Fibroblast of skin of scalp (primary cell): ENCODE data around the gene KLF16.
A peak's percentile ranks its signal among the peaks of the same experiment; 100 is the strongest.

Experiments
- DNase-seq: peaks from one replicate; pipeline ENCODE4 v3.0.0-alpha.2; 2013

The KLF16 gene

GRCh38 chr19:1866693-1867348 is 3.4 kb upstream of the KLF16 start:
- DNase-seq, result no peak

GRCh38 chr19:1865172-1866010 is 2.0 kb upstream of the KLF16 start:
- no peak for DNase-seq

DNA sequence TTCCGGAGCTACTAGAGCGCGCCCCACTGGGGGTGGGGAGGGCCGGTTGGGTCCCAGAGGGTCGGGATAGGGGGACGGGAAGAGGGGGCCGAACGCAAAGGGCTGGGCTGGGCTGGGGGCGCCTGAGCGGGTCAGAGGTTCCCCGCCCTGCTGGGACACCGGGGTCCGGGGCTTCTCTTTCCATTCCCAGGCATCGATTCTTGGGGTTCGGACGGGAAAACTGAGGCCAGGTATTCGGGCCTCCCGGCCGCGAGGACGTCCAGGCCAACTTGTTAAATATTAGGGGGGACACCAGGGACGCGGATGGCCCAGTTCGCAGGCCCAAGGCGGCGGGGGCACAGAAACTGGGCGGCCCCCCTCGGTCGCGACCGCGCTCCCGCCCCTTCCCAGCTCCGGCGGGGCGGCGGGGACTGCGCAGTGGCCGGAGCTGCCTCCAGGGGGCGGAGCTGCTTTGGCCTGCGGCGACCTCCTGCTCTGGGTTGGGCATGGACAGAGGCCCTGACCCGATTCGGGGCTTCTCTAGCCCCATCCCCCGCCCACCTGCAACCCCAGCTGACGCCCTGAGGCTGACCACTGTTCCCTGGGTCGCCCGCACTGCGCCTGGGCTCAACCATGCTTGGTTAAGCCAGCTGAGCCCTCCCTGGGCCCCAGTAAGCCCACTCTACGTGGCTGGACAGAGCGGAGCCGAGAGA is 1.2 kb upstream of the KLF16 start:
- peak; percentile 64 for DNase-seq

- DNase-seq, result peak; percentile 97
Observed at GRCh38 chr19:1863638-1864479, 480 bp upstream of the KLF16 start.

DNA sequence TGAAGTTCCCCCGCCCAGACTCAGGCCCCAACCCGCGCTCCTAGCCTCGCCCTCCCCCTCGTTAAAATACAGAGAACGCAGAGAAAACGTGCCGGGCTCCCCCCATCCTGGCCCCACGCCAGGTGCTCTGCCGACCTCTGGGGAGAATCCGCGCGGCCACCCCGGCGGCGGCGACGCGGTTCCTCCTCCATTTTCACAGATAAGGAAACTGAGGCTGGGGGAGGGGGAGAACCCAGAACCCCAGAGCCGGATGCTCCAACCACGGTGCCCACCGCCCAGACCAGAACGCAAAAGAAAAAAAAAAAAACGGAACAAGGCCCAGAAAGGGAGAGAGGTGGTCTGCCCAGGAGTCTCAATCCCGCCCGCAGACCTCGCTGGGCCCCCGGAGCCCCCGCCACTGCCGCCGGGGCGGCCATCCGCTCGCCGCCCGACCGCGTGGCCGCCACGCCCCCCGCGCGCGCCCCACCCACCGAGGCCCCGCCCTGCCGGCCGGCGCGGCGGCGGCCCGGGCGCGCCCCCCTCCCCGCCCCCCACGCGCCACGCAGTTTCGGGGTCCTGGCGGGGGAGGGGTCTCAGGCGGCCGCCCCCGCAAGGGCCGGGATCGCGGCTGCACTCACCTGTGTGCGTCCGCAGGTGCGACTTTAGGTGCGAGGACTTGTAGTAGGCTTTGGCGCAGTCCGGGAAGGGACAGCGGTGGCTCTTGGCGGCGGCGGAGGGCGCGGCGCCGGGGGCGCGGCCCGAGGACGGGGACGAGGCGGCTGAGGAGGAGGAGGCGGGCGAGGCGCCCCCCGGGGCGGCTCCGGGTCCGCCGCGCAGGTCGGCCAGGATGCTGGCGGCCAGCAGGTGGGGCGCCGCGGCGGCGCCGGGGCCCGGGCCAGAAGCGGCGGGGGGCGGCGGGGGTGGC is 703 bp downstream of the KLF16 start:
- peak; percentile 36 for DNase-seq

- DNase-seq, result no peak
Observed at GRCh38 chr19:1862068-1862423, 1.3 kb downstream of the KLF16 start.

GRCh38 chr19:1861599-1862031 is 1.8 kb downstream of the KLF16 start:
- DNase-seq, result no peak

- DNase-seq, result no peak
Observed at GRCh38 chr19:1860821-1861598, 2.4 kb downstream of the KLF16 start.

DNA sequence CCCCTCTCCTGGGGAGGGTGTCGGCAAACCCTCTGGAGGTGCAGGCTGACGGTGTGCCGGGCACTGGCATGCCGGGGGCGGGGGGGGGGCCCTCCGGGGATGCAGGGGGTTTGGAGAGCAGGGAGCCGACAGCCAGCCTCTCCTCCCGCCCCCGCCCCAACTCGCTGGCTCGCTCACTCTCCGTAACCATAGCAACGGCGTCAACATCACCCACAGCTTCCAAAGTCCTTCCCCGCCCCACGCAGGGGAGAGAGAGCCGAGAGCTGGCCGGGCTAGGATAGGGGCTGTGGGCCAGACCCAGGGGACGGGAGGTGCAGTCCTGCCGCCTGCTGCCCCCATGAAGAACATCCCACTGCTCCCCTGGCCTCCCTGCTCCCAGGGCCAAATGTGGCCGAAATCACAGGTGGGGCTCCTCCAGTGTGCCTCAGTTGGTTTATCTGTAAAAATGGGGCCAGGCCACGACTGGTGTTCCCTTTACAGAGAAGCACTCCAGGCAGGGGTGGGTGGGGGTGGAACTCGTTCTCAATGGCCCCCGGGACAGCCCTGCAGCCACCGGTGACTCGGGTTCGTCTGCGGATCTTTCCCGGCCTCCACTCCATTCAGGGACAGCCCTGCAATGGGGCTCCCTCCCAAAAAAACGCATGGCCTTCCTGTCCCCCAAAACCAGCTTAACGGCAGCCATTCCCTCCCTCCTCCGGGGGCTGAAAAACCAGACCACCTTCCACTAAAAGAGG is 3.2 kb downstream of the KLF16 start:
- peak; percentile 75 for DNase-seq

DNA sequence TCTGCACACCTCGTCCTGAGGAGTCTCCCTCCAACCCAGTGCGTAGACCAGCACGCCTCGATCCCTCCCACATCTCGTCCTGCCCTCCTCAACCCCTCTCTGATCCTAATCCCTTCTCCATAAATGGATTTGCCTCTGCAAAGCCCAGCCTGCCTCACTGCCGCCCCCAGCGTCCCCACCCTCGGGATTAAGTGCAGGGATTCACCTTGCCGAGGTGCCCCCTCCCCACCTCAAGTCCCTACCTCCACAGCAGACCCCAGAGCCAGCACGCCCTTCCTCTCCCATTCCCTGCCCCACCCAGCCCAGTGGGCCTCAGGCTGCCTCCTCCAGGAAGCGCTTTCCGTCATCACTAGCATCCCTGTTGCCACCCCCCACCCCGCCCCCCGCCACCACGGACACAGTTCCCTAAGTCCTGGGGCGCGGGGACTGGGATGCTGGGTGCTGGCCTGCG is 4.0 kb downstream of the KLF16 start:
- DNase-seq, result no peak

DNA sequence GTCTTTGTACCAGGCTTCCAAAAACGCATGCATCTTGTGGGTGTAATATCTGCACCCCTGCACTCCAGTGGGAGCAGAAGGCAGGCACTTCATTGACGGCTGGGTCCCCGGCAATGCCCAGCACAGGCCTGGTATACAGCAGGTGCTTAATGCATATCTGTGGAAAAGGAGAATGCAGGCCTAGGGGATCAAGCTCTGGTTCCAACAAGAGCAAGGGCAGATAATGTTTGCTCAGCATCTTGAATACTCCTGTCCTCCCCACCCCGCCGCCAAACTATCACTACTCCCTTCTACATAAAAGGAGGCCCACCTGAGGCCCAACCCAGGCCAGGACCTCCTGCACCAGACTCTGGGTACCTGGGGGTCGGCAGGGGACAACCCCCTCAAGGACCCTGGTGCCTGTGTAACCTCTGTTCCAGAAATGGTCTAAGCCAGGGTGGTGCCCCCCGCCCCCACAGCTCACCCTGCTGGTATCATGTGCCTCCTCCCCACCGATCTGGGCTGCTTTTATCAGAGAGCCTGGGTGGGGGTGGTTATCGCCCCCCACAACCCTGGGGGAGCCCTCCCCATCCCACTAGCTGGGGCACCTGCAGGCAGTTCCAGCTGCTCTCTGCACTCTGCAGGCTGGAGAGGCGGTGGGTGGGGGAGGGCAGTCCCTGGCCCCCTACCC is 4.8 kb downstream of the KLF16 start:
- no peak for DNase-seq

DNA sequence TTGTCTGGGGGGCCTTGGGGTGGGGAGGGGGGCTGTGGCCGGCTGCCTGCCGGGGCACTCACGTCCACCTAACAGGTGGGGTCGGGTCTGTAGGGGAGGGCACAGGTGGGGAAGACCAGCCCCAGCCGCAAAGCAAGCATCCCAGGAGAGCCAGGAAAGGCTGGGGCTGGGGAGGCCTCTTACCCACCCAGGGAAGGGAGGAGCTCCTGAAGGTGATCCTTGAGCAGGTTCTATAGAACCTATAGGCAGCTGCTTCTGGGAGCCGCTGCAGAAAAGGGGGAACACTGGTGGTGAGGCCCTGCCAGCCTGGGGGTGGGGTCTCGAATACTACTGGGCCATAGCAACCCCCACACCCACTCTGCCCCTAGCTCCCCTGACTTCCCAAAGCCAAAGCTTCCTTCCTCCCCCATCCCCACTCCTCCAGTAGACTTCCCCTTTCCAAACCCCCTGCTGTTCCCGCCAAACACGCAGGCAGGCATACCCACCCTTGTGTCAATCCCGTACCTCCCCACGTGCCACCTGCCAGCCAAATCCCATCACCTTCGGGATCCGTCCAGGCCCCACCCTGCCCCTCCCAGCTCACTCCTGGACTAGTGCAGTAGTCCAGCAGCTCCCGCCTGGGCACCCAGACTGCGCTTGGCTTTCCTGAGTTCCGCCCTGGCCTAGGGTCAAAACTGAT is 5.6 kb downstream of the KLF16 start:
- no peak for DNase-seq

GRCh38 chr19:1856698-1857603 is 6.4 kb downstream of the KLF16 start:
- DNase-seq, result peak; percentile 65

DNA sequence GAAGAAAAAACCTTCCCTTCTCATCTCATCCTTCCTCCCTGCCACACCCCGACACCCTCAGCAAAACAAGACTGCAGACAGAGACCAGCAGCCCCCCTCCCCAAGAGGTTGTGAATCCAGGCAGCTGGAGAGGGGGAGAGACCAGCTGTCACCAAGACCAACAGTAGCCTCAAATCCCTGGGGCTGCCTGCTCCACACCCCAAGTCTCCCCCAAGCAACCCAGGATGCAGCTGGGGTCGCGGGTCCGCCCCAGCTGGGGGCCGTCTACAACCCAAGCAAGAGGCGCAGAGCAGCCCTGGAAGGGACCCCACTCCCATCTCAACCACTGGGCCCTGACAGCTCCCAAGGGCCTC is 7.1 kb downstream of the KLF16 start:
- DNase-seq, result no peak

DNA sequence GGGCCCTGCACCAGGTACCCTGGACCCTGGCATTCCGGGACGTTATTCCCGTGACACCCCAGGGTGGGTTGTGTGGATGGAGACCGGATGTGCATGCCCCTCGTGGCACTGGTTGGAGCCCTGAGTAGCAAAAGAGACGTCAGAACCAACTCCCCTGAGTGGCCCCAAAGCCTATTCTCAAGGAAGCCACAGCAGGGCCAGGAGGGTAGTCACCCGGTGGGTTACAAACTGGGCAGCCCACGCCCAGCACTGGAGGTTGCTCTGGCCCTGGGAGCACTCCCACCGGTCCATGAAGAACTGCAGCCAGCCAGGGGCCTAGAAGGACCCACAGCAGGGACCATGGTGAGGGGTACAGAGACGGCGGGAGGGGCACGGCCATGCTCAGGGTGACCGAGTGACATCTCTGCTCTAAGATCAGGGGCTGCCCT is 7.5 kb downstream of the KLF16 start:
- DNase-seq, result no peak

DNA sequence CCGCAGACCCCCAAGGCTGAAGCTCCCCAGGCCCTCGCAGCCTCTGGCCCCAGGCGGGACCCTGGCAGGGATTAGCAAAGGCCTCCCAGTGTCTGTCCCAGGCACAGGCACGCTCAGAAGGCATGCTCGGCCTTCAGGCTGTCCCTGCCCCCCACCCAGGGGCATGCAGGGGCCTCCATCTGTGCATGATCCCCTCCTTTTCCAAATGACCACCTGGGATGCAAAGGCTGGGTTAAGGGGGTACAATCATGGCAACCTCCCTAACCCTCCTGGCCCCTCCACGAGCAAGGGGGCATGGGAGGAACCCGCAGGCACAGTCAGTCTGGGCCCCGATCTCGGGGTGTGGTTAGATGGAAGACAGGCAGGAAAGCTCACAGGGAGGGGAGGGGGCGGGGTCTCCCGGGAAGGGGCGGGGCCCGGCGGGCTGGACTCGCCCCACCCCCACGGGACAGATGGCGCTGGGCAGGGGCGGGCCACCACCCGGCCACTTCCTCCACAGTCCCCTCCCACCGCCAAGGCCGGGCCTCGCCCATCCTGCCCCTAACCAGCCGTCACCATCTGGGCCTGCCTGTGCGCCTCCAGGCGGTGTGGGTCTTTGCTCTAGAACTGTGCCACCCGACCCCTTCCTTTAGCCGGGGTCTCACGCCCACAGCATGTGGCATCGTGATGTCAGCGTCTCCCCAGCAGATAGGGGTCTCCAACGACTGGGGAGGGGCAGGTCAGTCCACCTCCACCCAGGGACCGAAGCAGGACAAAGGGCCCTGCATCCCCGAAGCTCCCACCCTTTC is 8.1 kb downstream of the KLF16 start:
- DNase-seq, result peak; percentile 93

GRCh38 chr19:1854542-1855039 is 8.8 kb downstream of the KLF16 start:
- DNase-seq, result no peak
